ENCODE results near the gene GET4. TPM values are rescaled to one million over a fixed set of nuclear protein-coding genes. Genes with fewer than 3 reads are reported as not detected.
A peak's percentile ranks its signal among the peaks of the same experiment; 100 is the strongest.

GET4 gene
- total RNA-seq, 1 experiment from 2014 or later: 44.8 TPM

- H3K36me3 ChIP-seq (ENCODE audit: control insufficient read depth in 1 of 2, insufficient read depth in 2 of 2, low read length in 2 of 2): peaks cover 0 to 11% of the 10 kb centered on the region in 2 experiments; a peak in 1 of 4 replicates
- no peaks in the 10 kb centered on the region for H3K9me2 ChIP-seq (ENCODE audit: insufficient read depth)
- peak within 1 kb of the TSS; percentile 31 to 45 for H3K4me3 ChIP-seq (replicated peaks in 1 of 2; ENCODE audit: low read depth in 1 of 2, low read length in 2 of 2)
- no peaks in the 10 kb centered on the region for H3K9me3 ChIP-seq (ENCODE audit: control insufficient read depth in 1 of 2, insufficient read depth in 1 of 2, low read depth in 1 of 2, low read length in 2 of 2)
- H2AFZ ChIP-seq (ENCODE audit: low read depth, low read length, poor library complexity, severe bottlenecking): no peak within 1 kb of the TSS
- H3K27me3 ChIP-seq (ENCODE audit: insufficient read depth, low read length): no peaks in the 10 kb centered on the region
- TF ChIP-seq POLR2AphosphoS5 (IDR thresholded peaks at IDR 0.05; ENCODE audit: low read depth, low read length): peak; percentile 26; the same call in 1 of the 2 replicates
- no peak for TF ChIP-seq REST (IDR thresholded peaks at IDR 0.05; ENCODE audit: low read depth)
- no peak for TF ChIP-seq JUND (IDR thresholded peaks at IDR 0.05)
- peak; percentile 8 for TF ChIP-seq YY1 (IDR thresholded peaks at IDR 0.05; ENCODE audit: extremely low read depth, insufficient replicate concordance, low read depth, low read length)
- TF ChIP-seq EZH2phosphoT487 (IDR thresholded peaks at IDR 0.05; ENCODE audit: borderline replicate concordance): no peak
- H3K27ac ChIP-seq (ENCODE audit: low read depth, low read length): peak within 1 kb of the TSS; percentile 98
- peaks cover 46 to 80% of the 10 kb centered on the region in 2 experiments for H3K4me1 ChIP-seq (ENCODE audit: control insufficient read depth in 1 of 2, insufficient read depth in 2 of 2, low read length in 2 of 2)
- ATAC-seq (peak; percentile 67), DNase-seq (ENCODE audit: low read depth, low spot score) (peak; percentile 87)
- peak within 1 kb of the TSS; percentile 90 for H3K4me2 ChIP-seq (ENCODE audit: low read length)
- no TSS peak for BruUV-seq (replicated peaks)
- peak within 1 kb of the TSS; percentile 75 for H3K9ac ChIP-seq (ENCODE audit: low read length)
- intact Hi-C loops (cut with micrococcal nuclease): no loop called here
- ChIA-PET POLR2A (interaction anchor here (1.3 kb wide), 1 partner anchor 16 kb away, joined by 6 read pairs; no protein-coding TSS in a partner anchor), RAD21 (ENCODE audit: low non-redundant PET in 1 of 2, low total read pairs in 2 of 2, uncharacterized antibody in 2 of 2, unreplicated experiment in 2 of 2) (no interaction called here), CTCF (interaction anchor here (1.7 kb wide), 1 partner anchor 41 kb away, joined by 5 read pairs; no protein-coding TSS in a partner anchor)
- no peaks in the 10 kb centered on the region for H4K20me1 ChIP-seq (ENCODE audit: insufficient read depth)
- H3K79me2 ChIP-seq (ENCODE audit: insufficient read depth, low read length): peaks cover 93% of the 10 kb centered on the region
These were observed 44.0 kb upstream of the GET4 start, which contains the start of gene SUN1 for GRCh38 chr7:832167-832967. TSS of gene SUN1 (plus strand) at chr7:832476. CDS start at chr7:832525, 49 bp downstream.
